CD14-positive monocyte (primary cell): Measurements from ENCODE around the gene MED13L. TPM values are rescaled to one million over a fixed set of nuclear protein-coding genes. Genes with fewer than 3 reads are reported as not detected.

Experiments
- DNase-seq, 3 donors: peaks; one replicate each; pipeline ENCODE4 v3.0.0-alpha.2; 2011 to 2022
- H2AFZ ChIP-seq: 2 replicates; pipeline ENCODE4 v1.6.0; 2012; ENCODE audit warnings: mild to moderate bottlenecking, low read depth, low read length, inconsistent platforms; ENCODE audit not compliant: insufficient read depth, poor library complexity, severe bottlenecking
- H3K27ac ChIP-seq, 2 donors: 1 replicate in 1 of 2; 2 replicates in 1 of 2; pipeline ENCODE4 v1.5.1; 2012 to 2013; ENCODE audit warnings: low read length in 2 of 2, control low read depth in 1 of 2, inconsistent platforms in 1 of 2, low read depth in 1 of 2, mild to moderate bottlenecking in 1 of 2
- H3K27me3 ChIP-seq, 2 donors: one replicate each; pipeline versions ENCODE4 v1.6.0 to v1.6.1; 2011 to 2013; ENCODE audit warnings: low read length in 2 of 2; ENCODE audit not compliant: control insufficient read depth in 2 of 2, insufficient read depth in 2 of 2
- H3K36me3 ChIP-seq, 2 donors: replicated peaks in 1 of 2; 1 replicate in 1 of 2; 2 replicates in 1 of 2; pipeline versions ENCODE4 v1.5.1 to v1.6.1; 2012 to 2013; ENCODE audit warnings: low read length in 2 of 2, control low read depth in 1 of 2, inconsistent platforms in 1 of 2, mild to moderate bottlenecking in 1 of 2; ENCODE audit not compliant: insufficient read depth in 2 of 2, control insufficient read depth in 1 of 2
- H3K4me1 ChIP-seq, 2 donors: 1 replicate in 1 of 2; 2 replicates in 1 of 2; pipeline versions ENCODE4 v1.5.1 to v1.6.1; 2012 to 2013; ENCODE audit warnings: low read length in 2 of 2, control low read depth in 1 of 2, inconsistent platforms in 1 of 2, mild to moderate bottlenecking in 1 of 2, moderate library complexity in 1 of 2; ENCODE audit not compliant: insufficient read depth in 2 of 2, control insufficient read depth in 1 of 2
- H3K4me2 ChIP-seq: replicated peaks from 2 replicates; pipeline ENCODE3; 2012; ENCODE audit warnings: low read length, moderate library complexity, mild to moderate bottlenecking; ENCODE audit not compliant: poor library complexity, severe bottlenecking; ENCODE audit errors: extremely low read depth
- H3K4me3 ChIP-seq, 3 experiments: fragments of 200-600 bp in 1 of 3; sonication (generic) in 1 of 3; replicated peaks in 1 of 3; 1 replicate in 2 of 3; 2 replicates in 1 of 3; pipeline ENCODE4 v1.5.1; 2011 to 2013; ENCODE audit warnings: low read length in 3 of 3, mild to moderate bottlenecking in 3 of 3, control low read depth in 2 of 3, low read depth in 2 of 3, inconsistent platforms in 1 of 3, moderate library complexity in 1 of 3
- H3K79me2 ChIP-seq: 2 replicates; pipeline ENCODE4 v1.6.0; 2012; ENCODE audit warnings: mild to moderate bottlenecking, control low read depth, inconsistent platforms, low read length, moderate library complexity; ENCODE audit not compliant: insufficient read depth
- H3K9ac ChIP-seq: 2 replicates; pipeline ENCODE4 v1.6.0; 2017; ENCODE audit warnings: low read length, mild to moderate bottlenecking; ENCODE audit not compliant: insufficient read depth, poor library complexity, severe bottlenecking
- H3K9me3 ChIP-seq, 2 donors: replicated peaks in 1 of 2; 1 replicate in 1 of 2; 2 replicates in 1 of 2; pipeline versions ENCODE4 v1.5.1 to v1.6.1; 2012 to 2013; ENCODE audit warnings: low read length in 2 of 2, control low read depth in 1 of 2; ENCODE audit not compliant: control insufficient read depth in 1 of 2, insufficient read depth in 1 of 2
- H4K20me1 ChIP-seq: 2 replicates; pipeline ENCODE4 v1.6.0; 2012; ENCODE audit warnings: mild to moderate bottlenecking, low read length, control low read depth, moderate library complexity; ENCODE audit not compliant: insufficient read depth
- H3K27ac Mint-ChIP-seq, 7 donors: one replicate each; pipeline ENCODE4 v1.8.0; 2020; ENCODE audit warnings: mild to moderate bottlenecking in 7 of 7, mixed read lengths in 7 of 7, moderate library complexity in 6 of 7, inconsistent platforms in 2 of 7
- H3K27me3 Mint-ChIP-seq, 3 donors: one replicate each; pipeline ENCODE4 v1.8.0; 2021 to 2022; ENCODE audit warnings: low read depth in 3 of 3, mild to moderate bottlenecking in 3 of 3, mixed read lengths in 3 of 3, moderate library complexity in 3 of 3, inconsistent platforms in 1 of 3
- H3K36me3 Mint-ChIP-seq, 2 donors: one replicate each; pipeline ENCODE4 v1.8.0; 2020; ENCODE audit warnings: mixed read lengths in 2 of 2, inconsistent platforms in 1 of 2, mild to moderate bottlenecking in 1 of 2
- H3K4me1 Mint-ChIP-seq: one replicate; pipeline ENCODE4 v1.8.0; 2020; ENCODE audit warnings: mild to moderate bottlenecking, mixed read lengths
- H3K4me3 Mint-ChIP-seq, 2 donors: one replicate each; pipeline ENCODE4 v1.8.0; 2020; ENCODE audit warnings: mild to moderate bottlenecking in 2 of 2, mixed read lengths in 2 of 2, moderate library complexity in 1 of 2
- H3K9me3 Mint-ChIP-seq, 7 donors: one replicate each; pipeline ENCODE4 v1.8.0; 2020 to 2022; ENCODE audit warnings: mixed read lengths in 7 of 7, mild to moderate bottlenecking in 6 of 7, moderate library complexity in 6 of 7, inconsistent platforms in 2 of 7
- CTCF ChIP-seq: fragments of 200-600 bp; IDR thresholded peaks from one replicate; pipeline ENCODE4 v1.8.0; 2022; ENCODE audit warnings: antibody characterized with exemption, mild to moderate bottlenecking
- WGBS: methylation state at CpG from one replicate; pipeline ENCODE4 v1.1.5; 2013; ENCODE audit warnings: missing lambda C conversion rate; ENCODE audit not compliant: insufficient coverage; 5-methylcytosine and 5-hydroxymethylcytosine counted together
- intact Hi-C, 2 donors: fragments of 100-400 bp; cut with micrococcal nuclease; formaldehyde crosslinking; loops; one replicate each; pipeline versions ENCODE4 v1.15.0 to v1.15.1; 2023
- polyA plus RNA-seq, 3 donors: library from polyadenylated mRNA; depleted of rRNA in 1 of 3; unstranded in 2 of 3; stranded (reverse) in 1 of 3; fragments of 300-500 nt in 2 of 3; fragments of >200 nt in 1 of 3; fragmentation: Illumina TruSeq in 2 of 3; gene quantifications; 1 replicate in 2 of 3; 2 replicates in 1 of 3; pipeline ENCODE4 v1.2.3, GENCODE V29; 2012 to 2021

The MED13L gene
- polyA plus RNA-seq, 3 donors = 4.4 to 42.0 (median 7.5) TPM

GRCh38 chr12:116324654-116325335 lies 47.3 kb upstream of the MED13L start:
- peaks cover 43% of the 10 kb centered on the region for H3K4me1 Mint-ChIP-seq
- Histone ChIP-seq H2AFZ (peak overlapping the region; percentile 70), H3K4me3 (peak overlapping the region in 2 of 3 experiments; percentile 22 to 48), H3K36me3 (no peaks in the 10 kb centered on the region), H4K20me1 (no peaks in the 10 kb centered on the region), H3K9ac (peak overlapping the region; percentile 33), H3K27ac (peak overlapping the region; percentile 75 to 90), H3K4me1 (peaks cover 39 to 43% of the 10 kb centered on the region in 2 donors), H3K9me3 (no peaks in the 10 kb centered on the region), H3K27me3 (no peaks in the 10 kb centered on the region), H3K4me2 (peak overlapping the region; percentile 52), H3K79me2 (no peaks in the 10 kb centered on the region)
- TF ChIP-seq CTCF = no peak
- peaks cover 0 to 2% (median 0%) of the 10 kb centered on the region in 7 donors for H3K9me3 Mint-ChIP-seq
- intact Hi-C loops = no loop called here
- 6% methylated on average over 2 of the region's 4 CpGs for WGBS
- DNase-seq = peak; percentile 48 to 70 (median 65)
- H3K27ac Mint-ChIP-seq = peak overlapping the region; percentile 92 to 98 (median 97)
- no peaks in the 10 kb centered on the region for H3K27me3 Mint-ChIP-seq
- H3K36me3 Mint-ChIP-seq = peaks cover 0 to 1% of the 10 kb centered on the region in 2 donors
- peak overlapping the region in 1 of 2 donors; percentile 85 for H3K4me3 Mint-ChIP-seq

GRCh38 chr12:116323406-116324386 lies 46.2 kb upstream of the MED13L start:
- Mint-ChIP-seq H3K27me3 (peaks cover 0 to 2% (median 0%) of the 10 kb centered on the region in 3 donors), H3K27ac (peak overlapping the region in 6 of 7 donors; percentile 61 to 98 (median 78)), H3K4me1 (peaks cover 54% of the 10 kb centered on the region), H3K9me3 (peaks cover 0 to 2% (median 0%) of the 10 kb centered on the region in 7 donors), H3K4me3 (no peak overlapping the region), H3K36me3 (peaks cover 0 to 1% of the 10 kb centered on the region in 2 donors)
- no peak overlapping the region for H2AFZ ChIP-seq
- intact Hi-C loops = no loop called here
- no peaks in the 10 kb centered on the region for H4K20me1 ChIP-seq
- H3K9ac ChIP-seq = no peak overlapping the region
- H3K36me3 ChIP-seq = no peaks in the 10 kb centered on the region
- H3K79me2 ChIP-seq = no peaks in the 10 kb centered on the region
- no peak overlapping the region for H3K4me3 ChIP-seq
- peaks cover 50 to 54% of the 10 kb centered on the region in 2 donors for H3K4me1 ChIP-seq
- DNase-seq = peak in 2 of 3 donors; percentile 19 to 61
- TF ChIP-seq CTCF = no peak
- no peaks in the 10 kb centered on the region for H3K27me3 ChIP-seq
- H3K4me2 ChIP-seq = no peak overlapping the region
- no CpG with 5 or more reads among the region's 10 CpGs for WGBS
- no peak overlapping the region for H3K27ac ChIP-seq
- no peaks in the 10 kb centered on the region for H3K9me3 ChIP-seq
